K562 (cell line): Measurements from ENCODE around the gene CAMK1D.

Experiments
- EZH2 ChIP-seq: IDR thresholded peaks from 2 replicates; pipeline ENCODE4 v1.6.1; 2012; ENCODE audit warnings: low read depth, mild to moderate bottlenecking, inconsistent platforms, low read length, borderline replicate concordance
- KLF10 ChIP-seq: fragments of 250-450 bp; sonication (Bioruptor Pico); IDR thresholded peaks from 2 replicates; pipeline ENCODE4 v1.6.1; 2021; ENCODE audit warnings: matching md5 sums

DNA sequence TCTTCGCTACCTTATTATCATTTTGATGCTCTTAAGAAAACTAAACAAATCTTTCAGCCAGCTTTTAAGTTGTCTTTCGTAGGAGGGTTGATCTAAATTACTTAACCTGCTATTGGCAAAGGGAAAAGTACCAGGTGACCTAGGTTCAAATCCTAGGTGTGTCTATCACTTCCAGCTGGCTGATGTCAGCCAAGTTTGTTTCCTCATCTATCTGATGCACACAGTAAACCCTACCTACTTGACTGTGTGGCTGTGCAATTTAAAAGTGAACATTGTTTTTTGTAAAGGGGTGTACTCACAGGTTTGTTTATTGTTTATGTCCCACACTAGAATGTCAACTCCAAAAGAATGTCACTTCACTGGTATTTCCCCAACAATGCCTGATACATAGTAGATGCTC lies 21.9 kb upstream of the CAMK1D start:
- TF ChIP-seq KLF10 (CRISPR knock-in tag) (no peak), EZH2 (no peak)
